Urinary bladder (tissue), 4 donors: Measurements from ENCODE around the gene INPP5A. TPM values are rescaled to one million over a fixed set of nuclear protein-coding genes. Genes with fewer than 3 reads are reported as not detected.

Experiments
- DNase-seq: peaks from one replicate; pipeline ENCODE4 v3.0.0-alpha.2; 2015; ENCODE audit errors: extremely low spot score
- H3K27ac ChIP-seq: one replicate; pipeline ENCODE4 v1.5.1; 2013; ENCODE audit warnings: low read depth, mild to moderate bottlenecking, moderate library complexity
- H3K36me3 ChIP-seq: one replicate; pipeline ENCODE4 v1.6.1; 2013; ENCODE audit warnings: mild to moderate bottlenecking, moderate library complexity; ENCODE audit not compliant: insufficient read depth
- H3K4me1 ChIP-seq: one replicate; pipeline ENCODE4 v1.6.1; 2013; ENCODE audit warnings: mild to moderate bottlenecking, moderate library complexity; ENCODE audit not compliant: insufficient read depth
- H3K4me3 ChIP-seq: one replicate; pipeline ENCODE4 v1.5.1; 2013; ENCODE audit warnings: low read depth, low read length
- WGBS: extraction: QIAGEN DNeasy Blood & Tissue Kit; methylation state at CpG from one replicate; pipeline ENCODE4 v1.1.7; 2013; 5-methylcytosine and 5-hydroxymethylcytosine counted together
- polyA plus RNA-seq: library from polyadenylated mRNA; stranded (reverse); fragments of 200-250 nt; gene quantifications from one replicate; pipeline ENCODE4 v1.2.3, GENCODE V29; 2013
- total RNA-seq: library from RNA; depleted of rRNA; stranded (reverse); fragments of >200 nt; gene quantifications from one replicate; pipeline ENCODE4 v1.2.3, GENCODE V29; 2014
- donor health status: healthy with polysubstance abuse.
- donor health status: healthy.

The INPP5A gene
- total and polyA plus RNA-seq, 2 donors, result 61.0 to 66.2 TPM

GRCh38 chr10:132743925-132744490 lies 206.4 kb downstream of the INPP5A start:
- Histone ChIP-seq H3K36me3 (no peaks in the 10 kb centered on the region), H3K4me3 (no peak overlapping the region), H3K4me1 (no peaks in the 10 kb centered on the region), H3K27ac (no peak overlapping the region)
- WGBS, result 90% methylated on average over 18 of the region's 18 CpGs
- DNase-seq, result no peak

GRCh38 chr10:132744839-132745238 lies 207.3 kb downstream of the INPP5A start:
- no peak for DNase-seq
- H3K36me3 ChIP-seq, result no peaks in the 10 kb centered on the region
- WGBS, result 96% methylated on average over 19 of the region's 19 CpGs
- no peak overlapping the region for H3K27ac ChIP-seq
- H3K4me1 ChIP-seq, result no peaks in the 10 kb centered on the region
- H3K4me3 ChIP-seq, result no peak overlapping the region

GRCh38 chr10:132745511-132745910 lies 207.9 kb downstream of the INPP5A start:
- Histone ChIP-seq H3K4me1 (no peaks in the 10 kb centered on the region), H3K27ac (no peak overlapping the region), H3K36me3 (no peaks in the 10 kb centered on the region), H3K4me3 (no peak overlapping the region)
- WGBS, result 94% methylated on average over 17 of the region's 17 CpGs
- DNase-seq, result no peak

- Histone ChIP-seq H3K4me3 (no peak overlapping the region), H3K27ac (no peak overlapping the region), H3K36me3 (no peaks in the 10 kb centered on the region), H3K4me1 (no peaks in the 10 kb centered on the region)
- WGBS, result 94% methylated on average over 13 of the region's 13 CpGs
- DNase-seq, result no peak
Measured at GRCh38 chr10:132745971-132746370, 208.4 kb downstream of the INPP5A start.

- 65% methylated on average over 14 of the region's 14 CpGs for WGBS
- no peak overlapping the region for H3K4me3 ChIP-seq
- no peaks in the 10 kb centered on the region for H3K4me1 ChIP-seq
- H3K27ac ChIP-seq, result no peak overlapping the region
- no peak for DNase-seq
- H3K36me3 ChIP-seq, result no peaks in the 10 kb centered on the region
Measured at GRCh38 chr10:132746386-132746785, 208.8 kb downstream of the INPP5A start.

GRCh38 chr10:132746801-132747625 lies 209.4 kb downstream of the INPP5A start:
- H3K36me3 ChIP-seq, result no peaks in the 10 kb centered on the region
- no peak overlapping the region for H3K4me3 ChIP-seq
- no peaks in the 10 kb centered on the region for H3K4me1 ChIP-seq
- 47% methylated on average over 29 of the region's 29 CpGs for WGBS
- H3K27ac ChIP-seq, result no peak overlapping the region
- no peak for DNase-seq

GRCh38 chr10:132748135-132748534 lies 210.5 kb downstream of the INPP5A start:
- H3K4me1 ChIP-seq, result no peaks in the 10 kb centered on the region
- H3K4me3 ChIP-seq, result no peak overlapping the region
- DNase-seq, result no peak
- 90% methylated on average over 15 of the region's 15 CpGs for WGBS
- H3K36me3 ChIP-seq, result no peaks in the 10 kb centered on the region
- H3K27ac ChIP-seq, result no peak overlapping the region

GRCh38 chr10:132748545-132749370 lies 211.2 kb downstream of the INPP5A start:
- WGBS, result 88% methylated on average over 36 of the region's 36 CpGs

GRCh38 chr10:132749371-132749795 lies 211.8 kb downstream of the INPP5A start:
- Histone ChIP-seq H3K36me3 (no peaks in the 10 kb centered on the region), H3K27ac (no peak overlapping the region), H3K4me1 (no peaks in the 10 kb centered on the region), H3K4me3 (no peak overlapping the region)
- no peak for DNase-seq
- whole genome bisulfite sequencing, result 91% methylated on average over 22 of the region's 22 CpGs

More at GRCh38 chr10:132748545-132749370, 211.2 kb downstream of the INPP5A start:
- Histone ChIP-seq H3K4me1 (no peaks in the 10 kb centered on the region), H3K36me3 (no peaks in the 10 kb centered on the region), H3K27ac (no peak overlapping the region), H3K4me3 (no peak overlapping the region)
- no peak for DNase-seq

GRCh38 chr10:132750936-132751335 lies 213.3 kb downstream of the INPP5A start:
- Histone ChIP-seq H3K4me3 (no peak overlapping the region), H3K27ac (no peak overlapping the region), H3K4me1 (no peaks in the 10 kb centered on the region), H3K36me3 (no peaks in the 10 kb centered on the region)
- DNase-seq, result no peak
- 95% methylated on average over 14 of the region's 14 CpGs for WGBS

- Histone ChIP-seq H3K27ac (no peak overlapping the region), H3K4me1 (no peaks in the 10 kb centered on the region), H3K36me3 (no peaks in the 10 kb centered on the region), H3K4me3 (no peak overlapping the region)
- DNase-seq, result no peak
- 97% methylated on average over 20 of the region's 20 CpGs for WGBS
Measured at GRCh38 chr10:132752378-132752777, 214.8 kb downstream of the INPP5A start.

- DNase-seq, result no peak
- no peak overlapping the region for H3K4me3 ChIP-seq
- no peak overlapping the region for H3K27ac ChIP-seq
- H3K4me1 ChIP-seq, result no peaks in the 10 kb centered on the region
- WGBS, result 95% methylated on average over 28 of the region's 28 CpGs
- no peaks in the 10 kb centered on the region for H3K36me3 ChIP-seq
Measured at GRCh38 chr10:132752961-132753360, 215.4 kb downstream of the INPP5A start.

- H3K4me3 ChIP-seq, result no peak overlapping the region
- H3K4me1 ChIP-seq, result no peaks in the 10 kb centered on the region
- 86% methylated on average over 15 of the region's 15 CpGs for WGBS
- H3K36me3 ChIP-seq, result no peaks in the 10 kb centered on the region
- no peak for DNase-seq
- no peak overlapping the region for H3K27ac ChIP-seq
Measured at GRCh38 chr10:132753596-132753995, 216.0 kb downstream of the INPP5A start.
